GM19397 (cell line): ENCODE data around the gene MYO1E.

ENCODE experiments used
- ATAC-seq: cut with Tn5 transposase; IDR thresholded peaks from one replicate; pipeline ENCODE4 v1.9.1; 2021; ENCODE audit warnings: mild to moderate bottlenecking, moderate library complexity; ENCODE audit not compliant: unreplicated experiment

The MYO1E gene

GRCh38 chr15:59321000-59321689 is 51.5 kb downstream of the MYO1E start:
- no peak for ATAC-seq

DNA sequence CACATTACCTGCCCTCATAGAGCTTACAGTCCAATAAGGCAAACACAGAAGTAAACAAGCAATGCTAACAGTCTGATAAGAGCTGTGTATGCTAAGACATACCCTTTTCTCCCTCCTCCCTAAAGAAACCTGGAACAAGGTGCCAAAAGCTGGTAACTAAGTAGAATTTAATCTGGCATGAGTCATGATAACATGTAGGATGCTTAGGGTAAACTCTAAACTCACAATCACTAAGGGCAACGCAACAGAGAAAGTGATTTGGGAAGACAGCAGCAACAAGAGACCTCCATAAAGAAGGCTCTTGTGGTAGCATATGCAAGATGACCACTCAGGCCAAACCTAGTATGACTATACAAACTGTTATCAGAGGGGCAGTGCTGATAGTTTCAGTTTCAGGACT is 55.5 kb downstream of the MYO1E start:
- no peak for ATAC-seq

DNA sequence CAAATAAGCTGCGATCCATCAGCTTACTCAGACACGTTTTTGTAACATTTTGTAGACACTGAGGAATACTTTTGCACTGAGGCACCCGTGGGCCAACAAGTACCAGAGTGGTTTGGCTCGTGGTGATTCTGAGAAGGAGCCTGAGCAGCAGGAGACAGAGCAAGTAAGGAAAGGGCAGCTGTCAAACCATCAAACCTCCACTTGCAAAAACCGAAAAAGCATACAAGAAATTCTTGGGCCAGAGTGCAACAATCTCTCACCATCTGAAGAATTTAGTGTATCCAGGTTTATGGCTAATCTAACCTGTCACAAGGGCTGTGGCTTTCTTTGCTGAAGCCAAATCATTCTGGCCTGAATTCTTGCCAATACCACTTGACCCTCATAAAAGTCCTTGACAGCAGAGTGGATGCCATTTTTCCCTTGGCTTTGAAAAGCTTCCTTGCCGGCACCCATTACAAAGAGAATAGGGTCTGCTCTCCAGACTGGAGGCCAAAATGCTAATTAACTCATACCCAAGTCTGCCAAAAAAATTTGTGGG is 56.7 kb downstream of the MYO1E start:
- ATAC-seq = no peak

DNA sequence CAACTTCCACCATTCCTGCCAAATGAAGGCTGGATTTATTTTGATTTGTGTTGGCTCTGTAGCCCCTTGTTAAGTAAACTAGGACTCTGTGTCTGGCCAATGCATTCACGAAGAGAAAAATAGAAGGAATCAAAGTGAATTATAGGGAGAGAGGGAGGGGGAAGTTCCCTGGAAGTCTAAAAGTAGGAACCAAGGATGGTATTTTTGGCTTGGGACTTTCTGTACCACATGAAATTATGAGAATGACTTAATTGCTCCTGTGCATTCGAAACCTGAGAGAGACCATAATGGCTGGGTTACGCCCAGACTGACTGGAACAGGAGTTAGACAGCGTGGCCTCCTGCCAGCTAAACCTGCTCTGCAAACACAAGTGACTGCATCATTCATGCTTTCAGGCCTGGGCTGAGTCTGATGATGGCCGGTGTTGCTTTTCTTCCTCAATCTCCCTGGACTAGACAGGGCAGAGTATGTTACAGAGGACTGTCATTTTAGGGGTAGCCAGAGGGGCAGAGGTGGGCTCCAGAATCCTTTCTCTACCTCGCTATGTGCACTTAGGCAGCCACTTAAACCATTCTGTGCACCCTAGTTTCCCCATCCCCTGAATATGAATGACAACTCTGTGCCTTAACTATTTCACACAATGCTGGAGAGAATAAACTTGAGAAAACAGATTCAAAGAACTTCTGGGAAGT is 58.9 kb downstream of the MYO1E start:
- peak; percentile 69 for ATAC-seq

GRCh38 chr15:59312205-59312604 is 60.5 kb downstream of the MYO1E start:
- ATAC-seq = no peak

- ATAC-seq = no peak
Observed at GRCh38 chr15:59311195-59311594, 61.5 kb downstream of the MYO1E start.

DNA sequence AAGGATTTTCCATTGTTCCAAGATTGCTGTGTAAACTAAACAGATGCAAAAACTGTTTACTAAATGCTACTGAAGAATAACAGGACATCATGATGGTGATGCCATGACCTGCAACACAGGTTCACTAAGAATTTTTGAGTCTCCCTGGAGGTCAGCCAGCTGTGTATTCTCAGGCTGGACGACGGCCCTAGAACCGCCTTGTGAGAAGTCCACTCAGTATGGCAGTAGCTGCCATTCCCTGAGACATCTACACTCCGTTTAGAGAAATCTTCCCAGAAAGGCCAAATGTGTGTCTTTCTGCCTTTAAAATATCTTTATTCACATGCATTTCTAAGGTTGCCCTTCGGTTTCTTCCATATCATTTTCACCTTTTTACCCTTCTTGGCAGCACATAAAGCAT is 63.3 kb downstream of the MYO1E start:
- no peak for ATAC-seq

GRCh38 chr15:59307165-59307537 is 65.5 kb downstream of the MYO1E start:
- ATAC-seq = no peak

DNA sequence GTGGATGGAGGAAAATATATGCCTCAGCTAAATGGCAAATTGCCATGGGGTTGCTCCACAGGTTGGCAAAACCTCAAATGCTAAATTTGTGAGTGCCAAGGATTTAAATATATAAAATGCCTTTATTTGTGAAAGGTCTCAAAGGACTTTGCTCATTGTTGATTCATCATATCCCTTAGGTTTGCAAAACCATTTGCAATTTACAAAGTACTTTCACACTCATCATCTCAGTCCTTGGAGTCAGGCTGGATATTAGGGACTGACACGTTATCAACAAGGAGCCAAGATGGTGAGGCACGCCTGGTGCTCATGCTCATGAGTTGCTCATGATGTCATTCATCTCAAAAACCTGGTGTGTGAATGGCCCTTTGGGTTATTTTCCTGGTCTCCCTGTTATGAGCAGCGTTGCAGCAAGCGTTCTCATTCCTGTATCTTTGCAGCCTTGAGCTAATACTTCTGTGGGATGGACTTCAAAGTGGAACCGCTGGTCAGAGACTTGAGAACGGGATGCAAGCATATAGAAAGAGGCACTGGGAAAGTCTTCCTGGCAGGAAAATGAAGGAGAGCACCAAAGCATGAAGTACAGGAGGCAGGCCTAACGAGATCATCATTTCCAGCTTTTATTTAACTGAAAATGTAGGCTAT is 66.0 kb downstream of the MYO1E start:
- no peak for ATAC-seq

- ATAC-seq = no peak
Observed at GRCh38 chr15:59304807-59305206, 67.9 kb downstream of the MYO1E start.

GRCh38 chr15:59304034-59304795 is 68.5 kb downstream of the MYO1E start:
- ATAC-seq = no peak

GRCh38 chr15:59303633-59304032 is 69.0 kb downstream of the MYO1E start:
- ATAC-seq = no peak

- ATAC-seq = no peak
Observed at GRCh38 chr15:59303136-59303535, 69.5 kb downstream of the MYO1E start.

DNA sequence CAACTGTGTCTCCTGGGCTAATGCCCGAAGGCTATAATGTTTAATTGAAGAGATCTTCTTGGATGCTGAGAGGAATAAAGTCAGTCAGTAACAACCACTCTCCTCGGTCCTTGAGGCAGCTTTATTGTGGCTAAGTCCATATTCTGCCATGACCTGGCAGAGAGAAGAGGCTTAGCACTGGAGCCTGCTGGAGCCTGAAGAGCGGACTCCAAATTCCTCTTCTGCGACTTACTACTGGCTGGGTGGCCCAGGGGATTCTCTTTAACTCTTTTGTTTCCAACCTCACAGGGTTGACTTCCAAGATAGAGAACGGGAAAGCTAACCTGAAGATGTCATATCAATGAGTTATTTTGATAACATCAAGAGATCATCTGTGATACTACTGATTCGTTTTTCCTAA is 71.1 kb downstream of the MYO1E start:
- no peak for ATAC-seq

DNA sequence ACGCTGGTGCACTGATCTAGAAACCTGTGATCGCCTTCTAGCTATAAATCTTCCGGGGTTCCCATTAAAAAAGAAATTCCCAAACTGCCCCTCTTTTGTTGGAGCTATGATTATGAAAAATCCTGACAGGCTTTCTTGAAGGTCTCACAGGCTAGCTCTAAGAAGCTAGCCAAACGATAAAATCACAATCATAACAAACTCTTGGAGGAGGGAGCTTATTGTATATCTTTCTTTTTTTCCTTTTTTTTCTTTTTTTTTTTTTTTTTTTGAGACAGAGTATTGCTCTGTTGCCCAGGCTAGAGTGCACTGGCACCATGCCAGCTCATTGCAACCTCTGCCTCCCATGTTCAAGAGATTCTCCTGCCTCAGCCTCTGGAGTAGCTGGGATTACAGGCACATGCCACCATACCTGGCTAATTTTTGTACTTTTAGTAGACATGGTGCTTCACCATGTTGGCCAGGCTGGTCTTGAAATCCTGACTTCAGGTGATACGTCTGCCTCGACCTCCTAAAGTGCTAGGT is 72.0 kb downstream of the MYO1E start:
- no peak for ATAC-seq

GRCh38 chr15:59299929-59300617 is 72.6 kb downstream of the MYO1E start:
- peak; percentile 51 for ATAC-seq

DNA sequence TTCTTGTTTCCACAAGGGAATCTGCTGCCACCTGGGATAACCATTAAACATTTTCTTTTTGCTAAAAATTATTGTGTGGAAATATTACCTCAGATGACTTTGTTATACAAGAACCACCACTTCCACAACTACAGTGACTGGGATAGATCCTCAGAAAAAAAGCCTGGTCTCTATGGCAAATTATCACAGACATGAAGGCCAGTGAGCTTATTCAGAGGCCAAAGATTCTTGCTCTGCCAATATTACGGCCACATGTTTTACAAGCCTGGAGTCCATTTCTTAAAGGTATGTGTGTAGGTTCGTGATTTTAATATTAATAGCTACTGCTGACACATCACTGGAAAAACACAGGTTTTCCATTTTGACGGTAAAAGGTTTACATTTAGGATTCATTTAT is 73.8 kb downstream of the MYO1E start:
- no peak for ATAC-seq

- ATAC-seq = peak; percentile 66
Observed at GRCh38 chr15:59298225-59298853, 74.3 kb downstream of the MYO1E start.

DNA sequence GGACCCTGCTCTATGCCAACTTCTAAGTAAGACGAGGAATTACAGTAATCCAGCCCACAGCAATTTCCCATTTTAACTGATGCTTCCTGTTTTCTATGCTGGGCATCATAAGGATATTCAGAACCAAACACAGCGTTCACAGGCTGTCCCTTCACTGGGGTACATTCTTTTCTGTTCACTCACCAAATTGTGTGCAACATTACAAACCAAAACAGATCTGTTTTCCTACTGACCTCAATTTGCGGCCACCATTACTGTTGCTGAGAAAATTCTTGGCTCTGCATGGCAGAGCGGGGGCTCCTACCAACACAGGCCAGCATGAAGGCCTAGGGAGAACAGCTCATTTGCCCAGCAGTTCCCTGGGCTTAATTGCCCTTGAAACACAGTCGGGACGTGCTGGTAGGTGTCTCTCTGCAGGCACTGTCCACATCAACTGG is 76.5 kb downstream of the MYO1E start:
- no peak for ATAC-seq
